NCI-H146 (cell line): ENCODE data around the gene DGKB.
"Not testable (repeated sequence)": the region's sequence is repeated elsewhere in the genome, so short reads cannot be mapped to it uniquely, and the experiment has no call there.

Experiments used
- DNase-seq: peaks from one replicate; lab custom pipeline; 2025; lab: John Stamatoyannopoulos, UW

Gene DGKB

GRCh38 chr7:14585232-14585631 lies 317.3 kb downstream of the DGKB start:
- DNase-seq, result no peak

GRCh38 chr7:14583518-14583917 lies 319.0 kb downstream of the DGKB start:
- peak; percentile 13 for DNase-seq

- DNase-seq, result peak; percentile 76
Observed at GRCh38 chr7:14582010-14582409, 320.5 kb downstream of the DGKB start.

DNA sequence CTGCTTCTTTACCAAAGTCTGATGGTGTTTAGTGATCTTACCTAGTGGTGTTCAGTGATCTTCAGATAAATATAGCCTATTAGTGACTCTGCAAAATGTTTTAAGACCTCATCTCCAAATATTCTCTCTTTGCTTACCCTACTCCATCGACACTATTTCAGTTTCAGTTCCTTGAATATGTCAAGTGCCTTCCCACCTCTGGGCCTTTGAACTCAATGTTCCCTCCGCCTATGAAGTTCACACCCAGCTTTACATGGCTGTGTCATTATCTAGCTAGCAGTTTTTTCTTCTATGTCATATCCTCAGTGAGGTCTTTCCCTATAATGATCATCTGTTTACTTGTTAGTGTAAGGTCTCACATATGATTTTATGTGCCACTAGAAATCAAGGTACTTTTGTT lies 322.6 kb downstream of the DGKB start:
- no peak for DNase-seq

- DNase-seq, result no peak
Observed at GRCh38 chr7:14576578-14576977, 326.0 kb downstream of the DGKB start.

GRCh38 chr7:14570750-14571607 lies 331.6 kb downstream of the DGKB start:
- no peak for DNase-seq

- DNase-seq, result no peak
Observed at GRCh38 chr7:14552060-14552459, 350.5 kb downstream of the DGKB start.

GRCh38 chr7:14551310-14551709 lies 351.2 kb downstream of the DGKB start:
- DNase-seq, result no peak

DNA sequence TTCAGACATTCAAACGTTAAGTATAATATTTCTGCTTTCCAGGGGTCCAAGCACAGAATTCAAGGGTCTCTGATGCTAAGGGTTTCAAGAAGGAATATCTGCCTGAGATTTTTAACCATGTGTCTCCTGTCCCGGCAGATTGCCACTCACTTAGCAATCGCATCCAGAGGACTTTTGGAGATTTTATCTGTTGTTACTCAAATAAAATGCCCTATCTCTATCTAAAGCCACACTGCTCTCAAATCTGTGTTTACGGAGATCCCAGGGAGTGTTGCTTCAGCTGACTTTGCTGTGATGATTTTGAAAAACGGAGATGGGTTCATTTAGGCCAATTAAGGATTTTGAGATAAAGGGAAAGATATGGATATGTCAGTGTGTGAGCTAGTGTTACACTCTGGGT lies 359.9 kb downstream of the DGKB start:
- DNase-seq, result peak; percentile 17

DNA sequence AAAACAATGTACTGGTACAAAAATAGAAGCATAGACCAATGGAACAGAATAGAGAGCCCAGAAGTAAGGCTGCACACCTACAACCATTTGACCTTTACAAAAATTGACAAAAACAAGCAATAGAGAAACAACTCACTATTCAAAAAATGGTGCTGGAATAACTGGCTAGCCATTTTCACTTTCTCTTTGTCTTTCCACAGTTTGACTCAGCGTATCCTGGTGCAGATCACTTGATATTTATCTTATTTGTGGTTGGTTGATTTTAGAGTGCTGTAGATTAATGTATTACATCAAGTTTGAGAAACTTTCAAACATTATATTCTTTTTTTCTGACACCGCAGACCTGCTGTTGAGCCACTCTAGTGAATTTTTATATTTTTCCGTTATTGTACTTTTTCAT lies 381.4 kb downstream of the DGKB start:
- no peak for DNase-seq

GRCh38 chr7:14510268-14510667 lies 392.3 kb downstream of the DGKB start:
- DNase-seq, result no peak

DNA sequence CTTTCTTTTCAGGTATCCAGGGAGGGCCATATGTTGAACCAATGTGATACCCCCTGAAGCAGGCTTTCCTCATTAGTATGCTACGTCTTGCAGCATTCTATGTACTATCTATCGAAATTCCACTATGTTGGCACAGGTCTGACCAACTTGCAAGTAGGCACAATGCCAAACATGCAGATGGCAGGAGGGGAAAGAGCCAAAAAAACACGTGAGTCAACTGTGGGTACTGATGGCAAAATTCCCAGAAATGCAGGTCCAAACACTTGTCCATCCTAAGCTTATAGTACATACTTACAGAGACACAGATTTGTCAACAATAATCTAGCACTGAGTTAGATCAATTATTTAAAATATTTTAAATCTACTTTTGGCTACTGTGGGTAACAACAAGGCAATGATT lies 394.9 kb downstream of the DGKB start:
- DNase-seq, result no peak

DNA sequence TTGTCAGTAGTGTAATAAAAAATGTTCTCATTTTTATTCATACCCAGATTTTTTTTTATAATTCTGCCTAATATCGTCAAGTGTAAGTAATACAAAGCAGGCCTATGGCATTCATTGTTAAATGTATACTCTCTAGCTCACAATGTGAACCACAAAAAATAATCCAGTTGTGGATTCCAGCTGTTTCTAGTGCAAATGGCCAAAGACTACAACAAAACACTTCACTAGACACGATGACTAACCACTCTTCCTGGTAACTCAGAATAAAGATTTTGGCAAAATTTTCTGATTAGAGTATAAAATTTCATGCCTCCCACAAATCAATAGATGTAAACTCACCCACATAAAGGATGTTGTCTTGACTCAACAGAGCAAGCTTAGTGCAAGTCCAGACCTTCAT lies 396.6 kb downstream of the DGKB start:
- no peak for DNase-seq

- peak; percentile 81 for DNase-seq
Observed at GRCh38 chr7:14504134-14504533, 398.4 kb downstream of the DGKB start.

DNA sequence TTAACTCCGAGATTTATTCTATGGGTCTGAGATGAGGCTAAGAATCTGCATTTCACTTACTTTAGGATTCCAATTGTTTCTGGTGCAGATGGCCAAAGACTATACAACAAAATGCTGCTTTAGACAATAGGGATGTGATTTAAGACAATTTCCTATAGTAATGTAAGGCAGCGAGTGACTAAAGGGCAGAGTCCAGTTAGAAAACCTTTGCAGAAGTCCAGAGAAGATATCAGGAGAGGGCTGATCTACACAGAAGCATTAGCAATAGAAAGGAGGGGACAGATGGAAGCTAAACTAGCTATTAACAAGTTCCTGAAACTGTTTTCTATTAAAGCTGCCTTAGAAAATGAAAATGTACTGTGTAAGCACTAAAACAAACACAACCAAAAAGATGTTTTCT lies 398.9 kb downstream of the DGKB start:
- DNase-seq, result no peak

- DNase-seq, result no peak
Observed at GRCh38 chr7:14501436-14501835, 401.1 kb downstream of the DGKB start.

- no peak for DNase-seq
Observed at GRCh38 chr7:14497390-14497789, 405.2 kb downstream of the DGKB start.

DNA sequence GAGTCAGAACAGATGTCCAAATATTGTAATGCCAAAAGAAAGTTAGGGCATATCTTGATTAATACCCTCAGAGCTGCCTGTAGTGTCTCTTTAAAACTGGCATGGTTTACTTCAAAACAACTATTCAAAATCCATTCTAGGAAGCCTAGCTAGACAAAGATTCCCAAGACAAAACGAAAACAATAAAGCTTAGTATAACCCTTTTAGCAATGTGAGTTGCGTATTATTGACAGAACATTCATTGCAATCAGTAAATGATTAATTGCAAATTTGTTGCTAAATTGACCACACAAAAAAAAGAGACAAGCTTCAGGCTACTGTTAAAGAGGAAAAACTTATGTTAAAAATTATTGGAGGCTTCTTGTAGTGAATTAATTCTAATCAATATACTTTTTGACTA lies 406.9 kb downstream of the DGKB start:
- no peak for DNase-seq

- no peak for DNase-seq
Observed at GRCh38 chr7:14487701-14488395, 414.7 kb downstream of the DGKB start.

GRCh38 chr7:14483663-14484062 lies 418.9 kb downstream of the DGKB start:
- no peak for DNase-seq

DNA sequence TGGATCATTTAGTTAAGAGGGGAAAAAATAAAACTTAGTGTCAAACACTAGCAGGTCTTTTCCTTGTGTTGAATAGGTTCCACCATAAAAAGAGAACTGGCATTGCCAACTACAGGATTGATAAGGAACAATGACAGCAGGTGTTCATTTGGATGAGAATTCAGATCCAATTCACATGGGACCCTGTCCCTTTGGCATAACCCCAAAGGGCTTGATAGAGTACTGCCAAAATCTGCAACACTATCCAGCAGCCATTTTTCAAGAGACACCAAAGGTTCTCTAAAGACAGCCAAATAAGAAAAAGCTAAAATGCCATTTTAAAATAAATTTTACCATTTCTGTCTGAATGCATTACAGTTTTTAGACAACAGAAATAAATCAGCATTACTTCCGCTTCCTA lies 422.3 kb downstream of the DGKB start:
- no peak for DNase-seq

- DNase-seq, result no peak
Observed at GRCh38 chr7:14478834-14479510, 423.6 kb downstream of the DGKB start.

DNA sequence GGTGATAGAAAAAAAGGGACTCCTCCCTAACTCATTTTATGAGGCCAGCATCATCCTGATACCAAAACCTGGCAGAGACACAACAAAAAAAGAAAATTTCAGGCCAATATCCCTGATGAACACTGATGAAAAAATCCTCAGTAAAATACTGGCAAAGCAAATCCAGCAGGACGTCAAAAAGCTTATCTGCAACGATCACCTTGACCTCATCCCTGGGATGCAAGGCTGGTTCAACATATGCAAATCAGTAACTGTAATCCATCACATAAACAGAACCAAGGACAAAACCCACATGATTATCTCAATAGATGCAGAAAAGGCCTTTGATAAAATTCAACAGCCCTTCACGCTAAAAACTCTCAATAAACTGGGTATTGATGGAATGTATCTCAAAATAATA lies 440.8 kb downstream of the DGKB start:
- not testable (repeated sequence) for DNase-seq
